Peyer's patch (tissue), 4 donors: Measurements from ENCODE around the gene DNMBP. TPM values are rescaled to one million over a fixed set of nuclear protein-coding genes. Genes with fewer than 3 reads are reported as not detected.

ENCODE experiments used
- DNase-seq, 3 donors: peaks; one replicate each; pipeline ENCODE4 v3.0.0-alpha.2; 2017 to 2019
- H3K27ac ChIP-seq, 4 donors: fragments of 200-600 bp; sonication (generic); one replicate each; pipeline ENCODE4 v1.5.1; 2016 to 2019
- H3K27me3 ChIP-seq, 2 donors: fragments of 200-600 bp; sonication (generic); one replicate each; pipeline ENCODE4 v1.5.1; 2019
- H3K36me3 ChIP-seq, 3 donors: fragments of 200-600 bp; sonication (generic); one replicate each; pipeline ENCODE4 v1.5.1; 2016 to 2019
- H3K4me1 ChIP-seq, 4 donors: fragments of 200-600 bp; sonication (generic); one replicate each; pipeline ENCODE4 v1.5.1; 2016 to 2019
- H3K4me3 ChIP-seq, 4 donors: fragments of 200-600 bp; sonication (generic); 1 replicate in 3 of 4; 2 replicates in 1 of 4; pipeline ENCODE4 v1.5.1; 2016 to 2019; ENCODE audit warnings: mild to moderate bottlenecking in 1 of 4
- H3K9me3 ChIP-seq, 4 donors: fragments of 200-600 bp; sonication (generic); one replicate each; pipeline ENCODE4 v1.5.1; 2016 to 2019; ENCODE audit warnings: mild to moderate bottlenecking in 1 of 4
- POLR2A ChIP-seq, 2 donors: fragments of 450-650 bp; IDR thresholded peaks; one replicate each; pipeline ENCODE4 v1.5.1; 2017; ENCODE audit warnings: antibody characterized with exemption in 2 of 2, mild to moderate bottlenecking in 2 of 2, moderate library complexity in 2 of 2
- total RNA-seq, 4 donors: library from RNA; depleted of rRNA; stranded (reverse); fragments of >200 nt; gene quantifications; one replicate each; pipeline ENCODE4 v1.1.0, GENCODE V29; 2016
- TF ChIP-seq, protein P1 (sequence below), 6 experiments: fragments of 450-650 bp in 4 of 6; fragments of 200-600 bp in 2 of 6; sonication (generic) in 1 of 6; IDR thresholded peaks; one replicate each; pipeline ENCODE4 v1.5.1; 2017 to 2019; ENCODE audit warnings: antibody characterized with exemption in 6 of 6, mild to moderate bottlenecking in 3 of 6, moderate library complexity in 1 of 6

Gene DNMBP
- total RNA-seq, 4 donors from 2014 or later, result 53.6 to 96.0 (median 69.6) TPM

DNA sequence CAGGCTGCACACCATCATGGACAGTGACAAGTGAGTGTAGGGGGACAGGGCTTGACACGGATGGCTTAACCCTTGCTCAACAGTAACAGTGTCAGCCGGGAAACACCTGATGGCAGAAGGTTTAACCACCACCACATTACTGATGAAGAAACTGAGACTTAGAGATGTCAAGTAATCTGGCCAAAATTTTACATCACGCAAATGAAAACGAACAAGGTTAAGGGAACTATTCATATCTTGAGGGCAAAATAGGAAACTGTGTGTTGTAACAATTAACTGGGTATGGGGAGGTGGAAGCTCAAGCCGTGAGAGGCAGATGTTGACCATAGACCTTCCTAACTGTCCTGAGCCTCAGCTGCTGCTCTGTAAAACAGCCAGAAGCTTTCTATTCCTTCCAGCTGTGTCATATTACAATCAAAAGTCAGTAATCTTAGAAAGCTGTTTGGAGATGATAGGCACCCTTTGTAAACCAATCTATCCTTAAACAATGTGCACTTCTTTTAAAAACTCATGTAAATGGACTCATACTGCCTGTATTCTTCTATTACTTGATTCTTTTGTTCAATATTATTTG lies 158.9 kb downstream of the DNMBP start:
- H3K36me3 ChIP-seq, result peaks cover 0 to 5% (median 0%) of the 10 kb centered on the region in 3 donors
- no peak overlapping the region for H3K27ac ChIP-seq
- no peaks in the 10 kb centered on the region for H3K9me3 ChIP-seq
- peaks cover 0 to 12% (median 0%) of the 10 kb centered on the region in 4 donors for H3K4me1 ChIP-seq
- no peaks in the 10 kb centered on the region for H3K27me3 ChIP-seq
- DNase-seq, result no peak
- no peak overlapping the region for H3K4me3 ChIP-seq
- no peak for TF ChIP-seq POLR2A (IDR thresholded peaks at IDR 0.05)
- TF ChIP-seq, protein P1, sequence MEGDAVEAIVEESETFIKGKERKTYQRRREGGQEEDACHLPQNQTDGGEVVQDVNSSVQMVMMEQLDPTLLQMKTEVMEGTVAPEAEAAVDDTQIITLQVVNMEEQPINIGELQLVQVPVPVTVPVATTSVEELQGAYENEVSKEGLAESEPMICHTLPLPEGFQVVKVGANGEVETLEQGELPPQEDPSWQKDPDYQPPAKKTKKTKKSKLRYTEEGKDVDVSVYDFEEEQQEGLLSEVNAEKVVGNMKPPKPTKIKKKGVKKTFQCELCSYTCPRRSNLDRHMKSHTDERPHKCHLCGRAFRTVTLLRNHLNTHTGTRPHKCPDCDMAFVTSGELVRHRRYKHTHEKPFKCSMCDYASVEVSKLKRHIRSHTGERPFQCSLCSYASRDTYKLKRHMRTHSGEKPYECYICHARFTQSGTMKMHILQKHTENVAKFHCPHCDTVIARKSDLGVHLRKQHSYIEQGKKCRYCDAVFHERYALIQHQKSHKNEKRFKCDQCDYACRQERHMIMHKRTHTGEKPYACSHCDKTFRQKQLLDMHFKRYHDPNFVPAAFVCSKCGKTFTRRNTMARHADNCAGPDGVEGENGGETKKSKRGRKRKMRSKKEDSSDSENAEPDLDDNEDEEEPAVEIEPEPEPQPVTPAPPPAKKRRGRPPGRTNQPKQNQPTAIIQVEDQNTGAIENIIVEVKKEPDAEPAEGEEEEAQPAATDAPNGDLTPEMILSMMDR (IDR thresholded peaks at IDR 0.05), result no peak

DNA sequence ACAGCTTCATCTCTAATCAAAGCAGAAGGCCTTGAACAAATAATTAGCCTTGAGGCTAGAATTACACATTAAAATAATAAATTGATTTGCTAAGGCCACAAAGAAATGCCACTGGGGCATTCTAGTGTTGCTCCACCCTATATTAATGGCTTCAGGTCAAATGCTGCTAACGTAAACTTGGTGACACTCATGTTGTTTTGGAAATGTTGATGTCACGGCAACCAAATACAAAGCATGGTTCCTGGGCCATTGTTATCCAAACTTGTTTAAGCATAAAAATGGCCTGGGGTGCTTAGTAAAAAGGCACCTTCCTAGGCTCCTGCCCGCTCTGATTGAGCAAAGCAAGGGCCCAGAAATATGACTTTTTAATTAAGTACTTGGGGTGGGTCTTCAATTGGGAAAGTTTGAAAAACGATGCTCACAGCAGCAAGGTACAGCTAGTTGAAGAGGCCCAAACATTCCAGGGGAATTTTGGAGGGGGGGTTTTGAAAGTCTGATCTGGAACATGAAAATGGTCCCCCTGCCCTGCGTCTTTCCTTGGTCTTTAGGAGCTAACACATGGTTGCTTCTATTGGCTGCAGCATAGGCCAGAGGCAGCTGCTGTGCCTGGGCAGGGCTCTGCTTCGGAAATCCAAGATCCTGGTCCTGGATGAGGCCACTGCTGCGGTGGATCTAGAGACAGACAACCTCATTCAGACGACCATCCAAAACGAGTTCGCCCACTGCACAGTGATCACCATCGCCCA lies 159.6 kb downstream of the DNMBP start:
- peaks cover 0 to 5% (median 0%) of the 10 kb centered on the region in 3 donors for H3K36me3 ChIP-seq
- H3K27me3 ChIP-seq, result no peaks in the 10 kb centered on the region
- H3K9me3 ChIP-seq, result no peaks in the 10 kb centered on the region
- H3K27ac ChIP-seq, result no peak overlapping the region
- DNase-seq, result no peak
- H3K4me1 ChIP-seq, result peaks cover 0 to 12% (median 0%) of the 10 kb centered on the region in 4 donors
- H3K4me3 ChIP-seq, result no peak overlapping the region
- TF ChIP-seq, protein P1 (IDR thresholded peaks at IDR 0.05), result no peak
- no peak for TF ChIP-seq POLR2A (IDR thresholded peaks at IDR 0.05)

DNA sequence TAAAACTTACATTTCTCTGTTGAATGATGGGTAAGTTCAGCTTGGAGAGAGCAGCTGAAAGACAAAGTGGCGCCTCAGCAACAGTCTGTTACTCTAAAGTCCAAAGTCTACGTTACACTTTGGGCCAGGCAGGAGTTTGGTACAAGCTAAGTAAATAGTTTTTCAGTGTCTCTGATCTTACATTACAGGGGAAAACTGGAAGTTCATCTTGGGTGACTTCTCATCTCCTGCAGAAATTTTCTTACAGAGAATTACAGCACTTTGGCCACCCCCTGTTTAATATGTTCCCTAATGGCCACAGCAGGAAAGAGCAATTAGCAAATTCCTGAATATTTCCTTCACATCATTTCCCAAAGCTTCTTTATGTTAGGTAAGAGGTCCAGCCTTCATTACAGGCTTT lies 160.2 kb downstream of the DNMBP start:
- no peaks in the 10 kb centered on the region for H3K27me3 ChIP-seq
- H3K9me3 ChIP-seq, result no peaks in the 10 kb centered on the region
- H3K4me3 ChIP-seq, result no peak overlapping the region
- peaks cover 0 to 5% (median 0%) of the 10 kb centered on the region in 3 donors for H3K36me3 ChIP-seq
- peaks cover 0 to 12% (median 0%) of the 10 kb centered on the region in 4 donors for H3K4me1 ChIP-seq
- no peak for DNase-seq
- TF ChIP-seq POLR2A (IDR thresholded peaks at IDR 0.05), result no peak
- TF ChIP-seq, protein P1 (IDR thresholded peaks at IDR 0.05), result no peak
- H3K27ac ChIP-seq, result no peak overlapping the region

DNA sequence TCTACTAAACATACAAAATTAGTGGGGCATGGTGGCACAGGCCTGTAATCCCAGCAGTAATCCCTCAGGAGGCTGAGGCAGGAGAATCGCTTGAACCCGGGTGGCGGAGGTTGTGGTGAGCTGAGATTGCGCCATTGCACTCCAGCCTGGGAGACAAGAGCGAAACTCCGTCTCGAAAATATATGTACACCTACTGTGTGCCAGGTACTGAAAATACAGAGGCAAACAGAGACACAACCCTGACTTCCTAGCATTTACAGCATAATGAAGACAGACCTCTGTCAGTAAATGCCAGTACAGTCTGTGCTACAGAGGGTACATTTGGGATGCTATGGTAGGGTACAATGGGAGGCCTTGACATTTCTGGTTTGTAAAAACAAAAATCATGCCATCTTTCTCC lies 160.7 kb downstream of the DNMBP start:
- no peak for DNase-seq
- H3K36me3 ChIP-seq, result peaks cover 0 to 5% (median 0%) of the 10 kb centered on the region in 3 donors
- no peaks in the 10 kb centered on the region for H3K27me3 ChIP-seq
- H3K27ac ChIP-seq, result no peak overlapping the region
- no peak overlapping the region for H3K4me3 ChIP-seq
- no peaks in the 10 kb centered on the region for H3K9me3 ChIP-seq
- TF ChIP-seq, protein P1 (IDR thresholded peaks at IDR 0.05), result no peak
- no peak for TF ChIP-seq POLR2A (IDR thresholded peaks at IDR 0.05)
- peaks cover 0 to 12% (median 0%) of the 10 kb centered on the region in 4 donors for H3K4me1 ChIP-seq

DNA sequence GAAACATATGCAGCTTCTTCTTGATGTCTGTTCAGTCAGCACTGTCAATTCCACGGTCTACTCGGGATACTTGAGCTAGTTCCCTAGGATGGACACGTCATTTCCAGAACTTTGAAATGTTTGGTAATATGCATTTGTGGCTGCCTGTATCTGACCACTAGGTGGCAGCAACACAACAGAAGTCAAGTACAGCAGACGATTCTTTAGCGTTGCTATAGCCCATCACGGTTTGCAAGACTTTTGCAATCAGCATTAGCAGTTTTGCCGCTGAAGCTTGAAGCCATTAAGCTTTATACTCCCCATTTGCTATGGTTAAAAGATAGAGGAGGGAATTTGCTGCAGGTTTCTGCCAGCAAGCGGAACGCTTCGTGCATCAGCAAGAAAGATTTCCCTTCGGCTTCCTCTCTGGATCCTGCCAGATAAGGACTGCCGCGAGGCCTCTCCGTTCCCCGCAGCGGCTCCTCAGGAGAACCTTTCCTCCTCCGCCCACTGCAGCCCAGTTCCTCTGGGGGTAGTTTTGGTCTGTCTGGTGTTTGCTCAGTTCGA lies 163.8 kb downstream of the DNMBP start:
- peaks cover 0 to 12% (median 0%) of the 10 kb centered on the region in 4 donors for H3K4me1 ChIP-seq
- TF ChIP-seq, protein P1 (IDR thresholded peaks at IDR 0.05), result peak; percentile 89 to 99 (median 96)
- no peak for TF ChIP-seq POLR2A (IDR thresholded peaks at IDR 0.05)
- H3K4me3 ChIP-seq, result peak overlapping the region in 2 of 4 donors; percentile 10 to 32
- H3K36me3 ChIP-seq, result peaks cover 0 to 3% (median 0%) of the 10 kb centered on the region in 3 donors
- peak; percentile 55 to 92 (median 75) for DNase-seq
- no peaks in the 10 kb centered on the region for H3K27me3 ChIP-seq
- no peaks in the 10 kb centered on the region for H3K9me3 ChIP-seq
- no peak overlapping the region for H3K27ac ChIP-seq
